HL-60 (cell line): Measurements from ENCODE around the gene CRYBB1.

Source experiments
- DNase-seq, 2 experiments: peaks; one replicate each; pipeline ENCODE4 v3.0.0-alpha.2; 2010 to 2020; ENCODE audit warnings: low read depth in 1 of 2, low spot score in 1 of 2
- H3K27ac ChIP-seq: fragments of 250-450 bp; sonication (Bioruptor Pico); replicated peaks from 2 replicates; pipeline ENCODE4 v1.5.1; 2020; ENCODE audit warnings: mild to moderate bottlenecking, moderate library complexity
- H3K27me3 ChIP-seq: fragments of 250-450 bp; sonication (Bioruptor Pico); 2 replicates; pipeline ENCODE4 v1.5.1; 2021; ENCODE audit warnings: mild to moderate bottlenecking, moderate library complexity; ENCODE audit not compliant: insufficient read depth, poor library complexity, severe bottlenecking
- H3K4me3 ChIP-seq: replicated peaks from 2 replicates; pipeline ENCODE4 v1.5.1; 2011; ENCODE audit warnings: mild to moderate bottlenecking, control low read depth, low read length; ENCODE audit not compliant: insufficient read depth
- CTCF ChIP-seq: IDR thresholded peaks from one replicate; pipeline ENCODE4 v1.5.1; 2011; ENCODE audit warnings: low read length, control low read depth, inconsistent platforms; ENCODE audit not compliant: insufficient read depth
- GABPA ChIP-seq: IDR thresholded peaks from 2 replicates; pipeline ENCODE4 v1.6.1; 2012; ENCODE audit warnings: low read depth
- POLR2AphosphoS5 ChIP-seq: IDR thresholded peaks from 2 replicates; pipeline ENCODE4 v1.6.1; 2012; ENCODE audit warnings: low read depth
- REST ChIP-seq: IDR thresholded peaks from 2 replicates; pipeline ENCODE4 v1.6.1; 2012; ENCODE audit warnings: low read depth; ENCODE audit not compliant: insufficient replicate concordance
- SPI1 ChIP-seq: IDR thresholded peaks from 2 replicates; pipeline ENCODE4 v1.6.1; 2012; ENCODE audit warnings: low read depth, mild to moderate bottlenecking, borderline replicate concordance

The CRYBB1 gene

DNA sequence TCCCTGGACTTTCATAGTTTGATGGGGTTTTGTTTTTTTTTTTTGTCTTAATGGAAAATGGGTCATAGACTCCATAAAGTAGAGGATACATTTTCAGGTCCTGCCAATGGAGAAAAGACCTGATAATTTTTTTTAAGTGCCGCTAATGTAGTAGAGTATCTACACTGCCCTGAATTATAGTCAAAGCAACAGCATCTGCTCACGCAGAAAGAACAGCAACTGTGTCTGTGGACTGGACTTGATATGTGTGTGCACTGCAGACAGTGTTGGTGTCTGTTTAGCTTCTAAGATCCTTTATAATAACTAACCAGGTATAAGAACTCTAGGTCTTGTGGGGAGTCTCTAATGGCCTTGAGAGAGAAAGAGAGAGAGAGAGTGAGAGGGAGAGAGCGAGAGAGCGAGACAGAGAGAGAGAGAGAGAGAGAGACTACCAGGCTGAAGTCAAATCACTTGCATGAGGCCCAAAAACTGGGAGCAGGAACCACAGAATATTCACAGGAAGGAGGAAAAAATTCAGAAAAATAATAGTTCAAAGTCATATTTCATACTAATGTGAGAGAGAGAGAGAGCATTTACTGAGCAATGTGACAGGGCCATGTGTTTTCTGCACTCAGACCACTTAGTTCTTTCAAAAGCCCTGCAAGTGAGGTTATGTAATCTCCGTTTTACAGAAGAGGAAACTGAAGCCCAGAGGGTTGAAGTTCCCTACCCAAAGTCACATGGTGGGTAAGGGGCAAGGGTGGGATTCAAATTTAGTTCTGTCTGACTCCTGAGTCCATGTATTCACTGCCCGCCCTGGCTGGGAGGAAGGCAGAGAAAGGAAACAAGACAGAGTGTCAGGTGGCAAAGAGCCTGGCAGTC lies 30.9 kb upstream of the CRYBB1 start:
- DNase-seq: peak in 1 of 2 experiments; percentile 81
- Histone ChIP-seq H3K27ac (peak overlapping the region; percentile 82), H3K4me3 (no peak overlapping the region), H3K27me3 (no peaks in the 10 kb centered on the region)
- TF ChIP-seq REST (no peak), GABPA (no peak), POLR2AphosphoS5 (peak; percentile 46; the same call in 1 of the 2 replicates), SPI1 (peak; percentile 58; the same call in 1 of the 2 replicates)

DNA sequence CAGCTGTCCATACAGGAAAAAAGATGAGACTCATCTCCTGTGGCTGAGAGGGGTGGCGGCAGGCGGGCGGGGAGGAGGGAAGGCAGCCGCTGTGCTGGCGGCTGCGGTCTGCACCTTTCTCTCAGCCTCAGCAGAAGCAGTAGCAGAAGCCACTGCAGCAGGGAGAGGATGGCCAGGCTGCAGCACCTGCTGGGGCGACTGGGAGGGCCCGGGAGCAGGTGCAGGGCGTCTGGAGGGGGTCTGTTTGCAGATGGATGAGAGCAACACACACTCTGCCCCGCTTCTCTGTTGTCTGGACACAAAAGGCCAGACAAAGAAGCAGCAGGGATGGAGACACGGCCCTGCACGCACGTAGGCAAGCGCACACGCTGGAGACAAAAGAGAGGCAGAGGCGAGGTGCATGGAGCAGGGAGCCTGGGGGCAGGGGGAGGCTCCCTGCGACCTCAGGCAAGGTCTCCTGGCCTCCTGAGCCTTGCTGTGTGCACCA lies 30.2 kb upstream of the CRYBB1 start:
- no peak for TF ChIP-seq CTCF
- TF ChIP-seq POLR2AphosphoS5: peak; percentile 62; the same call in 1 of the 2 replicates
- TF ChIP-seq SPI1: no peak
- peak in 1 of 2 experiments; percentile 70 for DNase-seq
- H3K27me3 ChIP-seq: no peaks in the 10 kb centered on the region
- peak overlapping the region; percentile 82 for H3K27ac ChIP-seq
- H3K4me3 ChIP-seq: no peak overlapping the region

DNA sequence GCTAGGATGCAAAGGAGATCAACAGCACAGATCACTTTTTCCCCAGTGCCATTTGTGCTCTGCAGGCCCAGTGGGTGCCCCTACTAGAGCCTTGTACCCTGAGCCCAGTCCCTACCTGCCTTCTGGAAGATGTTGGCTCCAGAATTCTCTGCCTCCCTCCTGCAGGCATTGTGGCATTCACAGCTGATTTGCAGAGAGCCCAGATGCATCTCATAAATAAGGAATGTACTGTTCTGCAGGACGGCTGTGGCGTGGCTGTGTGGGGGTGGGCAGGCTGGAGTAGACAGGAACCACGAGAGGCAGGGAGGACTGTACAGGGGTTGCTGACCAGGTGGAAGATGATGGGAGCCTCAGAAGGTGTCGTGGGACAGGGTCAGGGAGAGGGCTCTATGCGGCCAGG lies 28.3 kb upstream of the CRYBB1 start:
- H3K27ac ChIP-seq: no peak overlapping the region
- no peak for DNase-seq
- H3K27me3 ChIP-seq: no peaks in the 10 kb centered on the region
- TF ChIP-seq CTCF (no peak), POLR2AphosphoS5 (no peak), REST (no peak), SPI1 (no peak), GABPA (no peak)
- H3K4me3 ChIP-seq: no peak overlapping the region

DNA sequence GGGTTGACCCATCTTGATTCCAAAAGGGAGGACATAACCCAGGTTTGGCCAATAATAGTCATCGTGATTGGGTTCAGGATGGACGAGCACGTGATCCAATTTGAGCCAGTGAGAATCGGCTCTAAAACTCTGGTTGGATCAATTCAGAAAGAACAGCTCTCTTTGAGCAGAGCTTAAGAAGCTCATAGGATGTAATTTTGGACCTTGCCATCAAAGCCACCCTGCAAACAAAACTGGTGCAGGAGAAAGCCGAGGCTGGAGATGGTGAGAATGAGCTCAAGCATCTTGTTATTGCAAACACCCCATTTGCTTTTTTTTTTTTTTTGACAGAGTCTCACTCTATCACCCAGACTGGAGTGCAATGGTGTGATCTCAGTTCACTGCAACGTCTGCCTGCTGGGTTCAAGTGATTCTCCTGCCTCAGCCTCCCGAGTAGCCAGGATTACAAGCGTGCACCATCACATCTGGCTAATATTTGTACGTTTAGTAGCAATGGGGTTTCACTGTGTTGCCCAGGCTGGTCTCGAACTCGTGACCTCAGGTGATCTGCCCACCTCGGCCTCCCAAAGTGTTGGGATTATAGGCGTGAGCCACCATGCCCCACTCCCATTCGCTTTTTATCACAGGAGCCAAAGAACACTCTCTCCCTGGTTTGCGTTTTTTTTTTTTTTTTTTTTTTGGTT lies 25.7 kb upstream of the CRYBB1 start:
- H3K27ac ChIP-seq: no peak overlapping the region
- H3K27me3 ChIP-seq: no peaks in the 10 kb centered on the region
- no peak overlapping the region for H3K4me3 ChIP-seq
- no peak for DNase-seq
- TF ChIP-seq SPI1 (no peak), REST (no peak), CTCF (no peak), GABPA (no peak), POLR2AphosphoS5 (no peak)
